Hematopoietic multipotent progenitor cell treated with erythropoietin and hydrocortisone succinate and interleukin-3 and kit ligand, for 15 days (in vitro differentiated cells): ENCODE data around the gene GOSR1.
"Not testable (repeated sequence)": the region's sequence is repeated elsewhere in the genome, so short reads cannot be mapped to it uniquely, and the experiment has no call there.

ENCODE experiments used
- DNase-seq: peaks from one replicate; pipeline ENCODE4 v3.0.0-alpha.2; 2015; ENCODE audit warnings: low spot score

GOSR1 gene

DNA sequence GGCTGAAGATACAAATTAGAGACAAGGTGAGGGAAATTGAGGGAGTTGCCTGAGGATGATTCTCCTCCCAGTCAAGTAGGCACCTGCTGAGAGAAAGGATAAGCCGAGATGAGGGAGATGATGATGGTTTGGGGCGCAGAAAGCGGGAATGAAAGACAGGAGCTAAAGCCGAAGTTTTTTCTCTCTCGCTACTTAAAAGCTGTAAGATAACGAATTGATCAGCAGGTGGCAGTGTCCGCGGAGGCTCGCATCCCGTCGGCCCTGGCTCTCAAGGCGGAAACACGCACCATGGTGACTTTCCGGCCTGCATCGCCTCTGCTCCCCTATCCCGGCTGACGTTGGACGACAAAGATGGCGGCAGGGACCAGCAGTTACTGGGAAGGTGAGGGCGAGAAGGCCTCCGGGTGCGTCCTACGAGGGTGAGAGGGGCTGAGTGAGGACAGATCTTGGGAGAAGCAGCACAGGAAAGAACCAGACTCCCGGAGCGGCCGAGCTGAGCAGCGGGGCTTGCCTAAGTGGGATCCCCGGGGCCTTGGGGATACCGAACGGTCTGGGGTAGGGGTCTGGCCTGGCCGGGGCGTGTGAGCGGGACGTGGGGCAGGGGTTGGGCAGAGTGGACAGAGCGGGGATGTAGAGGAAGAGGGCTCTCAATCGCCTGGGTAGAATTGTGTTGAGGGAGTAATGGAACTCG is at the start of gene GOSR1:
GOSR1 (plus strand) TSS at position 326 of the 691 bp plus-strand sequence; CDS start at position 352, 26 bp downstream.
- DNase-seq, result peak; percentile 94

DNA sequence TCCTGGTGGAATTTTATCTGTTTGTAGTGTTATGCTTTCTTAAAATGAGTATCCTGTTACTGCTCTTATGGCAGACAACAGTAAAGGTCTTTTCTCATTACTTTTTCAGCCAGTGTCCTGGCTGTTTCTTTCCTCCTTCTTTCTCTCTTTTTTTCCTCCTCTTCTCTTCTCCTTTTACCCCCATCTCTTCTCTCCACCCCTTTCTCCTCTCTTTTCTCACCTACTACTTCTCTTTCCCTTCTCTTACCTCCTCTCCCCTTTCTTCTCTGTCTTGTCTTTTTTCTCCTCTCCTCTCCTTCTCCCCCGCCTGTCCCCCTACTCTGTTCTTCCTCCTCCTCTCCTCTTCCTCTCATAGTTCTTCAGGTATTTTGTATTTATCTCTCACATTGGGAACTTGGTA is 49.6 kb upstream of the GOSR1 start:
- no peak for DNase-seq

DNA sequence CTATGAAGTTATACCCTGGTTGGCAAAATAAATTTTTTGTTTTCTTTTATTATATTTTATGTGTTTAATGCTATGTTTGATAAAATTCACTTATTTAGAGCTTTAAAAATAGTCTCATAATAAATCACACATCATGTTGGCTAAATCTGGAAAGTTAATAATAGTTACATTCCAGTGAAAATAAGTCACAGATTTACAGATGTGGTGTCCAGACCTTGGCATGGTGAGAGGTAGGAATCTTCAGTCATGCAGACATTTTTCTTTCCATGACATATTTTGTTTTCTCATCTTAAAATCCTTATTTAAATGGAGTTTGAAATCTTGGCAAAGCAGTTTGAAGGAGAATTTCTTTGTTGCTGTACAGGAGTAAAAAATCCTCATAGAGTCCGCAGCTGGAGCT is 48.1 kb upstream of the GOSR1 start:
- no peak for DNase-seq

DNA sequence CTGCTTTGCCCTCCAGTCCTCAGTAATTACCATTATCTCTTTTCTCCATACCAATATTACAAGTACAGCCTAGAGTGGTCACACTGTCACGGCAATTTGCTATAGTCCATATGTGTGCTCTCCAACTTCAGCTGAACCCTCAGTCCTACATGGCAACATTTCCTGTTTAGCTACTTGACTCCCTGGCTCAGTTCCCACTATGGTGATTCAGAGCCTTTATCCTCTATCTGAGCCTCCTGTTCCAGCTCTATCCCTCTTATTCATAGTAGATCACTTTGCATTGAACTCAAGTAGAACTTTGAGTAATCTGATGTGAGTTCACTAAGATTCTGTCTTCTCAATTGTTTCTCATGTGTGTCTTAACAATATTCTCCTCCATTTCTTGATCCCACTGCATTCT is 43.7 kb upstream of the GOSR1 start:
- peak; percentile 11 for DNase-seq

DNA sequence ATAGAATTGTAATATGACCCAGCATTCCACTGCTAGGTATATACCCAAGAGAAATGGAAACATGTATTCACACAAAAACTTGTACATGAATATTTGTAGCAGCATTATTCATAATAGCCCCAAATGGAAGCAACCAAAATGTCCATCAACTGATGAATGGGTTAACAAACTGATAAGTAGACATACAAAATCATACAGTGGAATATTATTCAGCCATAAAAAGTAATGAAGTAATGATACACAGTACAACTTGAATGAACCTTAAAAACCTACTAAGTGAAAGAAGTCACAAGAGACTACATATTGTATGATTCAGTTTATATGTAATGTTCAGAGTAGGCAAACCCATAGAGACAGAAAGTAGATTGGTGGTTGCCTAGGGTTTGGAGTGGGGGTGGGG is 40.5 kb upstream of the GOSR1 start:
- DNase-seq, result no peak

DNA sequence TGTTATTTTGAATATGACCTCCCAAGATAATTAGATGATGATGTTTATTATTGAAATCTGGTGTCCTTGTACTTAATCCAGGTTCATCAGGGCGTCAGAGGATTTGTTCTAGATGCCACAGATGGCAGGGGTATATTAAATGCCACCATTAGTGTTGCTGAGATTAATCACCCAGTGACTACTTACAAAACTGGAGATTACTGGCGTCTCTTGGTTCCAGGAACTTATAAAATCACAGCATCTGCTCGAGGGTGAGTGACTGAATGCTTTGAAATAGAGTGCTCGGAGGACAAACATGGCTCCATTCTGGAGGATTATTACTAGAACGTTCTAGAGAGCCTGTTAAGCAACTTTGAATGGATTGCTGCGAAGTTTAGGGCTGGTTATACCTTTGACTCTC is 33.5 kb upstream of the GOSR1 start:
- no peak for DNase-seq

DNA sequence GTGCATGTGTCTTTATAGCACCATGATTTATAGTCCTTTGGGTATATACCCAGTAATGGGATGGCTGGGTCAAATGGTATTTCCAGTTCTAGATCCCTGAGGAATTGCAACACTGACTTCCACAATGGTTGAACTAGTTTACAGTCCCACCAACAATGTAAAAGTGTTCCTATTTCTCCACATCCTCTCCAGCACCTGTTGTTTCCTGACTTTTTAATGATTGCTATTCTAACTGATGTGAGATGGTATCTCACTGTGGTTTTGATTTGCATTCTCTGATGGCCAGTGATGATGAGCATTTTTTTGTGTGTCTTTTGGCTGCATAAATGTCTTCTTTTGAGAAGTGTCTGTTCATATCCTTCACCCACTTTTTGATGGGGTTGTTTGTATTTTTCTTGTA is 30.6 kb upstream of the GOSR1 start:
- DNase-seq, result not testable (repeated sequence)

DNA sequence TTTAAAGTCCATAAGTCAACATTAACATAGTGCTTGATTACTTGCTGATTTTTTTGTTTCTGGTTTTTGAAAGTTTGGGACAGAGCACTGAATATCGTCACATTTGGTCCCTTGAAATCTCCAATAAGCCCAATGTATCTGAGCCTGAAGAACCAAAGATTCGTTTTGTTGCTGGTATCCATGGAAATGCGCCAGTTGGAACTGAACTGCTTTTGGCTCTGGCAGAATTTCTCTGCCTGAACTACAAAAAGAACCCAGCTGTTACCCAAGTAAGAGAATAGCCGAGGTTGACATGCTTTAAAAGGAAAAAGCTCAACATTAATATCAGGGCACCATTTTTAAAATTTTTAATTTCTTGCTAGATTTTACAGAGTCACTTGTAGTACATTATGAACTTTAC is 27.7 kb upstream of the GOSR1 start:
- DNase-seq, result no peak

DNA sequence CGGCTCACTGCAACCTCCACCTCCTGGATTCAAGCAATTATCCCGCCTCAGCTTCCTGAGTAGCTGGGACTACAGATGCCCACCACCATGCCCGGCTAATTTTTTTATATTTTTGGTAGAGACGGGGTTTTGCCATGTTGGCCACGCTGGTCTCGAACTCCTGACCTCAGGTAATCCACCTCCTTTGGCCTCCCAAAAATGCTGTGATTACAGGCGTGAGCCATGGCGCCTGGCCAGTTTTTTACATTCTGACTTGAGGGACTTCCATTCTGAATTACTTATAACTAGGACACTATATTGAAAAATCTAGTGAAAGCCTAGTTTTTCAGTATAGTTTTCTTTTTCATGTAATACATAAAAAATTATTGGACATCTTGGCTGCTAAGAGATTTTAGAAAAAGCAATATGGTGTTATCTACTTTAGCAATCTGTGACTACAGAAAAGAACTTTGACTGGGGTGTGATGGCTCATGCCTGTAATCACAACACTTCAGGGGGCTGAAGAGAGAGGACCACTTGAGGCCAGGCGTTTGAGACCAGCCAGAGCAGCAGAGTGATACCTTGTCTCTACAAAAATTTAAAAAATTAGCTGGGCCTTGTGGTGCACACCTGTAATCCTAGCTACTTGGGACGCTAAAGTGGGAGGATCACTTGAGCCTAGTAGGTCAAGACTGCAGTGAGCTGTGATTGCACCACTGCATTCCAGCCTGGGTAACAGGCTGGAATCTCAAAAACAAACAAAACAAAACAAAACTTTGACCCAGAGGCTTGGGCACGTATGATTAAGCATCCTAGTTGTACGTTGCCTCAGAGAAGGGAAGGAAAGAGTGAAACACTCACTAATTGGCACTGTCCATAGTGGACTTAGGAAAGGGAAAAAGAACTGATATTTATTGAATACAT is 26.8 kb upstream of the GOSR1 start:
- DNase-seq, result no peak

DNA sequence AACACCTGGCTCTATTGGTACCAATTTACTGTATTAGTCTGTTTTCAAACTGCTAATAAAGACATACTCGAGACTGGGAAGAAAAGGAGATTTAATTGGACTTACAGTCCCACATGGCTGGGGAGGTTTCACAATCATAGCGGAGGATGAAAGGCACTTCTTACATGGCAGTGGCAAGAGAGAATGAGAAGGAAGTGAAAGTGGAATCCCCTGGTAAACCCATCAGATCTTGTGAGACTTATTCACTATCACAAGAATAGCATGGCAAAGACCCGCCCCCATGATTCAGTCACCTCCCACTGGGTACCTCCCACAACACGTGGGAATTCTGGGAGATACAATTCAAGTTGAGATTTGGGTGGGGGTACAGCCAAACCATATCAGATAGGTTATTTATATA is 22.6 kb upstream of the GOSR1 start:
- no peak for DNase-seq

DNA sequence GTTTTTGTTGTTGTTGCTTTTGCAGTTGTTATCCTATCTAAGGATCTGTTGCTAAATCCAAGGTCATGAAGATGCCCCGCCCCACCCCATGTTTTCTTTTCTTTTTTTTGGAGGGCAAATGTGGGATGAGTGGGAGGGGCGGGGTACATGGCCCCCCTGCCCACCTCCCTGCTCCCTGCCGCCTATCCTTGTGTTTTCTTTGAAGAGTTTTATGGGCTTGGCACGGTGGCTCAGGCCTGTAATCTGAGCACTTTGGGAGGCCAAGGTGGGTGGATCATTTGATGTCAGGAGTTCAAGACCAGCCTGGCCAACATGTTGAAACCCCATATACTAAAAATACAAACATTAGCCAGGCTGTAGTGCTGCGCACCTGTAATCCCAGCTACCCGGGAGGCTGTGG is 18.8 kb upstream of the GOSR1 start:
- DNase-seq, result no peak

DNA sequence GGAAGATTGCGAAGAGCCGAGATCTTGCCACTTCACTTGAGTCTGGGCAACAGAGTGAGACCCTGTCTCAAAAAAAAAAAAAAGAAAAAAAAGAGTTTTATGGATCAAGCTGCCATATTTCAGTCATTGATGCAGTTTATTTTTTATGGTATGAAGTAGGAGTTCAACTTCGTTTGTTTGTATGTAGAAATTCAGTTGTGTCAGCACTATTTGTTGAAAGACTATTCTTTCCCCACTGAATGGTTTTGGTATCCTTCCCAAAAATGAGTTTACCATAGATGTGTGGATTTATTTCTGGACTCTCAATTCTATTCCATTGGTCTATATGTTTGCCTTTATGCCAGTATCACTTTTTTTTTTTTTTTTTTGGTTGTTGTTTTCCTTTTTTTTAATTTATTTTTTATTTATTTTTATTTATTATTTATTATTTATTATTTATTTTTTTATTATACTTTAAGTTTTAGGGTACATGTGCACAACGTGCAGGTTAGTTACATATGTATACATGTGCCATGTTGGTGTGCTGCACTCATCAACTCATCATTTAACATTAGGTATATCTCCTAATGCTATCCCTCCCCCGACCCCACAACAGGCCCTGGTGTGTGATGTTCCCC is 18.3 kb upstream of the GOSR1 start:
- DNase-seq, result not testable (repeated sequence)

DNA sequence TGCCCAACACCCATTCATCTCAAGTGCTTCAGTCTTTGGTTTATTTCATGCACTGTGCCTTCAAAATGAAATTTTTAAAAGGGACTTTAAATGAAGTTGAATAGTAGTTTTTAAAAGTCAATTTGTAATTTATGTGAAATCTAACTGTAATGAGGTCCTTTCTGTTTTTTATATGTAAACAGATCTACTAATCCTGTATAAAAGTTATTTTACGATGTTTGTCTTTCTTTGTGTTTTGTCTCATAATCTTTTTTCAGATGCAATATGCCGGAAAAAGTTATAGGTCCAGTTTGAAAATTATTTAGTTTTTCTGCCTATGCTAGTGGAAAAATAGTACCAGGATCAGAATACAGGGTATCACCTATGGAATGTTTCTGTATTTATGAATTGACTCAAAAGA is 8.7 kb upstream of the GOSR1 start:
- DNase-seq, result no peak

DNA sequence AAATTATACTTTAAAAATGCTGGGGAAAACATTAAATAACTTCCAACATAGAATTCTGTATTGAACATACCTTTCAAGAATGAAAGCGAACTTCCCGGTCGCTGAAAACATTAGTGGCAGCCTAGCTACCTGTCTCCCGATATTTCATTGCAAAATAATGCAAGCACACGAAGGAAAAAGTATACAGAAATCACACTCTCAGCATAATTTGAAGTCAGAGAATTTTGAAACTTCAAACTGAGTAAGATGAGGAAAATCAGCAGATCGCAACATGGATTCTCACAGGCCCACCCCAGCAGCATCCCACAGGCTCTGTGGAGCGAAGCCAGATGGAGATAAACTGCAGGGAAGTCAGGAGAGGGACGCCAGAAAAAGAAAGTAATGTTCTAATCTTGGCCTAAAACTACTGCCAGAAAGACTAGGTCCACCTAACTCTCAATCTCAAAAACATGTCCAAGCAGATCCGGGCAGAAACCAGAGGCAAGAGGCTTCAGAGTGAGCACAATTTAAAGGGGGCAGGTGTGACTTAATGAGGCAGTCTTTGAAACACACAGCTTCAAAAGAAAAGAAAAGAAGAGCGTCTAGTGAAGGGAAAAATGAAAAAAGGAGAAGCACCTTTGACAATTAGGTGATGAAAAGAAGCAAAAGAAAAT is 4.8 kb upstream of the GOSR1 start:
- DNase-seq, result no peak

DNA sequence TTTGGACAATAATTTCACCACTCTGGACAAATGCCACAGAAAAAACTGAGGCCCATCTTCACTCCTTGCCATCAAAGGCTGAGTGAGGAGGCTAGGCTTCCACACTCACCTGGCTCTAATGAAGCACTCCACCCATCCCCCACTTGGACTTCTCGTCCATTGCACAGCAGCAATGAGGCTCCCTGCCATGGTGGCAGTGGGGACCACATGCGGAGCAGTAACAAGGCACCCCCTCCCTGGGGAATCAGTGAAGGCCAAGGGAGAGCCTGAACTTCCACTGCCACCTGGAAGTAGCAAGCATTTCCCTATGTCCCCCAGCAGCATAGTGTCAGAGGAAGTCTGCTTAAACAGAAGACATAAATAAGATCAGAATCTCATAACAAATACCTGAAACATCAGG is 2.0 kb upstream of the GOSR1 start:
- no peak for DNase-seq

DNA sequence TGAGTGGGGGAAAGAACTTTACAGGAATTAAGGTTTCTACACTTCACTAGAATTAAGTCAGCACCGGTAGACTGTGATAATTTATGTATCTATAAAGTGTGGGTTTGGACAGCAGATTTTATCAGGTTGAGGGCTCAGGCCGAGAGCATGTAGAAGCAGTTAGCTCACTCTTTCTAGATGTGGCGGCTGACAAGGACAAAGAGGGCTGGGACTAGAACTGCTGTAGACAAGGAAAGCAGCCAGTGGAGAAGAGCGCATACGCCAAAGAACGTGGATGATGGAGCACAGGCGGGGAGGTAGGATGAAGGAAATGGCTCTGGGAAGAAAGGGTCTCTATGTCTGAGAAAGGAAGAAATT is 504 bp upstream of the GOSR1 start:
- DNase-seq, result no peak

DNA sequence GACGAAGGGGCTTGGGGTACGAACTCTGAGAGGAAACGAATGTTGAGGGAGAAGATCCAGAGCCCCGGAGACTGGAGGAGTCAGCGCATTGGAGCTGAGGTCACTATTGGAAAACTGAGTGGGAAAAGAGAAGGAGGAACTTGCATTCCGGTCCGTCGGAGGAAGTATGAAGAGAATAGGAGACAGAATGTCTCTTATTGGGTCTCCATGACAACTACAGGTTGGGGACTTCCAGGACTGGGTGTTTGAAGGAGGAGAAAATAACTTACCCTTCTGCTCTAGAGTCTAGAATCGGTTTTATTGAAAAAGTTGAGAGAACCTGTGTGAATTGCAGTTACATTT is 537 bp downstream of the GOSR1 start:
- DNase-seq, result peak; percentile 27

DNA sequence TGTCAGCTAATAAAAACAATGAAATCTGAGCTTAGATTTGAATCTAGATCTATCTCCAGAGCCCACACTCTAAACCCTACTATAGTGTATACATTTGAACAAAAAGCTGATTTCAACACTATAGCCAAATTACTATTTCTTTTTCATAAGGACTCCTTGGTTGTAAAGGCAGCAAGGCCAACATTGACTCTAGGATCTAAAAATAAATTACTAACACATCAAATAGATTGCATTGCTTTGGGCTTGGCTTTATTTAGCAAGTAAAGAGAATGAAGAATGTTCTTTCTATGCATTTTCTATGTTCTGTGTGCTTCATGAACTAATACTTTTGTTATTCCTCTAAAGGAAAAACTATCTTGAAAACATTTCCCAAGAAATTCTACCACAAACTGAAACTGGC is 5.3 kb downstream of the GOSR1 start:
- DNase-seq, result no peak

DNA sequence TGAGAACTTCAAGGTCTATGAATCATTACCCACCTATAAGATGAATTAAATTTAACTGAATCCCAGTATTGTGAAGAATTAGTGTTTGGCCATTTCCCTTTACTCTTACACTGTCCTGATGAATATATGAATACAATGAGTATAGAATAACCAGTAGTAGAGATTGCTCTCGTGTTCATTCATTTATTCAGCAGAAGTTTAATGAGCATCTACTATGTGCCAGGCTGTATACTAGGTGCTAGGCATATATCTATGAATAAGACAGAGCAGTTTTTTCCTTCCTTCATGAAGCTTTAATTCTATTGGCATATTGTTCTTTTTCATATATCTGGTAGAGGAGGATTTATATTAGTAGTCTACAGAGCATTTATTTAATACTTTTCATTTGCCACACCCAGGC is 6.0 kb downstream of the GOSR1 start:
- DNase-seq, result no peak

DNA sequence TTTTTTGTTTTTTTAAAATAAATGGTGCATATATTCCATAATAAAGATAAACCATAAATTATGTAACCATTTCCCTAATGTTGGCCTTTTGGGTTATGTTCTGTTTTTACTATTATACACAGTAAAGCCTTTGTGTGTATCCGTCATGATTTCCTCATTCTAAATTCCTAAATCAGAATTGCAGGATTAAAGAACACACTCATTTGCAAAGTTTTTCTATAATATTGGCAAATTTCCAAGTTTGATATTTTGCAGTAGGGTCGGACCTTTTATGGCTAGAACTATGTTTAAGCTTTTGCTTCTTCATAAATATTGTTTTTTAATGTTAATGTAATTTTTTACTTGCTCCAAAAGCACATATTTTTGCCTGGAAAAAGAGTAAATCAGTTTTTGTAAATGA is 16.6 kb downstream of the GOSR1 start:
- no peak for DNase-seq

DNA sequence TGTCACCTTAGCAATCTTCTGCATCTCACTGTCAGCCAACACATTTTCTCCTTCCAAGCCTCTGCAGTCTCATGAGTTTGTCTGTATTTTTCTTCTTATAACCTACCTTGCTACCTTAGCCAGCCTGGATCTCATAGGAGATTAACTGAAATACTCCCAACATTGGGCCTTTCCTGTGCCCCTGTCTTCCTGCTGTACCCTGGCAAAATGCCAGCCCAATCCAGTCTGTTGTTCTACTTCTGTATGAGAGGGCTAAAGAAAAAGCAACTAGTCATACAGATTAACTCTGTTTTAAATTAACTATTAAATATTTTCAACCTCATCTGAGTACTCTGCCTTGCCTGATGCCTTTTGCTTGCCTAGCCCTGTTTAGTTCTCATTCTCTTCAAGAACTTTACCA is 18.4 kb downstream of the GOSR1 start:
- peak; percentile 18 for DNase-seq

DNA sequence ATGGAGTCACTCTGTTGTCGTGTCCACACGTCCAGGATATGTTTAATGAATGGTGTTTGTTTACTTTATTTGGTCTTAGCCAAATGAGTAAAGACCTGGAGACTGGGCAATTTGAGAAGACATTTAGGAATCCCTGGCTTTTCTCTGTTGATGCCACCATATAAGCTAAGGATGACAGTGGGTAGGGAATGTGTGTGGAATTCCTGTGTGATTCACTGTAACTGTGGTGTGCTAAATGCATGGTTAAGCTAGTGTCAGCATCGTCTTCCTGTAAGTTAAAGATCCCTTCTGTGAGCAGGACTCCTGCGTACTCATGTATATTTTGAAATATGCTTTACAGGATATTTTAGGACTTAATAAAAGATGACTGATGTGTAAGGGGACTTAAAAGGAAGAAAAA is 26.4 kb downstream of the GOSR1 start:
- DNase-seq, result no peak

DNA sequence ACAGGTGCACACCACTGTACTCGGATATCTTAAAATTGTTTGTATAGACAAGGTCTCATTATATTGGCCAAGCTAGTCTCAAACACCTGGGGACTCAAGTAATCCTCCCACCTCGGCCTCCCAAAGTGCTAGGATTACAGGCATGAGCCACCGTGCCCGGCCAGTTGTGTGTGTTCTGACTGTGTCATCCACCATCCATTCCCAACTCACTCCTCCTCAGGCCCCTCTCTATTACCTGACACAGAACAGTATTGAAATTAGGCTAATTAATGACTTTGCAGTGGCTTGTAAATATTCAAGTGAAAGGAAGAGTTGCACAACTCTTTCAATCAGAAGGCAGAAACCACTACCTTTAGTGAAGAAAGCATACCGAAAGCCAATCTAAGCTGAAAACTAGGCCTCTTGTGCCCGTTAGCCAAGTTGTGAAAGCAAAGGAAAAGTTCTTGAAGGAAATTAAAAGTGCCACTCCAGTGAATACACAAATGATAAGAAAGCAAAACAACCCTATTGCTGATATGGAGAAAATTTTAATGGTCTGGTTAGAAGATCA is 28.7 kb downstream of the GOSR1 start:
- no peak for DNase-seq
